HepG2 (cell line): ENCODE results near the gene DAAM1. TPM values are rescaled to one million over a fixed set of nuclear protein-coding genes. Genes with fewer than 3 reads are reported as not detected.

ENCODE experiments used
- ATAC-seq: fragments of 200-7000 bp; cut with Tn5 transposase; 3 replicates; pipeline ENCODE4 v1.9.1; 2020; ENCODE audit warnings: mild to moderate bottlenecking, moderate library complexity
- BruUV-seq: library from RNA; stranded (reverse); fragments of 400-500 nt; replicated peaks from 2 replicates; lab custom pipeline; 2021; lab: Mats Ljungman, UMichigan
- CTCF ChIA-PET: fragments of 300-600 bp; formaldehyde crosslinking; extraction: SDS; loops from one replicate; lab custom pipeline; 2021; ENCODE audit warnings: low total read pairs, inconsistent platforms, low intra/inter-chr PET ratio; lab: Yijun Ruan, JAX
- POLR2A ChIA-PET: fragments of 350-600 bp; sonication (Branson Sonifier 250); formaldehyde crosslinking; loops from one replicate; lab custom pipeline; 2020; ENCODE audit warnings: antibody characterized with exemption, inconsistent platforms; lab: Yijun Ruan, JAX
- DNase-seq: peaks from one replicate; pipeline ENCODE4 v3.0.0-alpha.2; 2015; ENCODE audit warnings: low spot score
- FAIRE-seq: peaks from 3 replicates; lab custom pipeline; 2011; peaks lifted over from hg19 to GRCh38; lab: Jason Lieb, UNC
- H2AFZ ChIP-seq: one replicate; pipeline ENCODE4 v1.6.1; 2011; ENCODE audit warnings: low read length, inconsistent platforms
- H3K27ac ChIP-seq: fragments of 300-600 bp; 3 replicates; pipeline ENCODE4 v1.8.0; 2011; ENCODE audit warnings: mixed run types, mild to moderate bottlenecking, mixed read lengths, low read length, inconsistent platforms; ENCODE audit not compliant: insufficient read depth; ENCODE audit errors: extremely low read length
- H3K27me3 ChIP-seq, 2 experiments: fragments of 200-600 bp in 1 of 2; 2 replicates in 1 of 2; 3 replicates in 1 of 2; pipeline versions ENCODE4 v1.6.0 to v1.8.0; 2011; ENCODE audit warnings: low read length in 2 of 2, mild to moderate bottlenecking in 2 of 2, moderate library complexity in 2 of 2, inconsistent platforms in 1 of 2; ENCODE audit not compliant: insufficient read depth in 2 of 2, control insufficient read depth in 1 of 2
- H3K36me3 ChIP-seq, 2 experiments: fragments of 200-600 bp in 1 of 2; replicated peaks in 1 of 2; 2 replicates in 1 of 2; 3 replicates in 1 of 2; pipeline versions ENCODE4 v1.5.1 to v1.8.0; 2011; ENCODE audit warnings: low read length in 2 of 2, inconsistent platforms in 1 of 2; ENCODE audit not compliant: insufficient read depth in 2 of 2, control insufficient read depth in 1 of 2
- H3K4me1 ChIP-seq: 2 replicates; pipeline ENCODE4 v1.5.1; 2012; ENCODE audit warnings: low read length, inconsistent platforms; ENCODE audit not compliant: insufficient read depth
- H3K4me2 ChIP-seq: 2 replicates; pipeline ENCODE4 v1.6.0; 2011; ENCODE audit warnings: low read depth, low read length, inconsistent platforms
- H3K4me3 ChIP-seq, 3 experiments: fragments of 200-600 bp in 1 of 3; sonication (generic), shearing (Covaris generic) in 1 of 3; replicated peaks in 1 of 3; 2 replicates each; pipeline ENCODE4 v1.5.1; 2011 to 2016; ENCODE audit warnings: low read length in 3 of 3, inconsistent platforms in 2 of 3, low read depth in 2 of 3, mild to moderate bottlenecking in 2 of 3, control low read depth in 1 of 3, mixed read lengths in 1 of 3; ENCODE audit not compliant: insufficient read depth in 1 of 3
- H3K79me2 ChIP-seq: one replicate; pipeline ENCODE4 v1.6.1; 2011; ENCODE audit warnings: low read length, inconsistent platforms; ENCODE audit not compliant: insufficient read depth
- H3K9ac ChIP-seq: 2 replicates; pipeline ENCODE4 v1.6.0; 2011; ENCODE audit warnings: mild to moderate bottlenecking, low read depth, low read length, inconsistent platforms; ENCODE audit not compliant: insufficient read depth
- H3K9me3 ChIP-seq: 2 replicates; pipeline ENCODE4 v1.5.1; 2012; ENCODE audit warnings: mild to moderate bottlenecking, low read length
- H4K20me1 ChIP-seq: 2 replicates; pipeline ENCODE4 v1.6.0; 2011; ENCODE audit warnings: inconsistent platforms, mild to moderate bottlenecking, low read length, moderate library complexity; ENCODE audit not compliant: insufficient read depth
- ATF7-NPFF ChIP-seq: sonication (generic); formaldehyde crosslinking; IDR thresholded peaks from 2 replicates; pipeline ENCODE4 v1.8.1; 2023; ENCODE audit warnings: mild to moderate bottlenecking, low read depth, missing genetic modification reagents, moderate library complexity
- CENPBD1 ChIP-seq: sonication (generic); formaldehyde crosslinking; IDR thresholded peaks from 2 replicates; pipeline ENCODE4 v1.8.0; 2022; ENCODE audit warnings: missing genetic modification reagents, low read depth, mild to moderate bottlenecking, borderline replicate concordance
- HDAC2 ChIP-seq: sonication (generic); formaldehyde crosslinking; IDR thresholded peaks from 2 replicates; pipeline ENCODE4 v1.4.0; 2020; ENCODE audit warnings: missing genetic modification reagents
- RELA ChIP-seq: sonication (generic); formaldehyde crosslinking; IDR thresholded peaks from 2 replicates; pipeline ENCODE4 v1.4.0; 2020; ENCODE audit warnings: missing genetic modification reagents
- SNAPC2 ChIP-seq: sonication (generic); formaldehyde crosslinking; IDR thresholded peaks from 2 replicates; pipeline ENCODE4 v1.8.1; 2022; ENCODE audit warnings: mild to moderate bottlenecking, missing genetic modification reagents
- TFDP2 ChIP-seq: sonication (generic); formaldehyde crosslinking; IDR thresholded peaks from 2 replicates; pipeline ENCODE4 v1.4.0; 2020; ENCODE audit warnings: missing genetic modification reagents
- ZFP36 ChIP-seq: fragments of 150-350 bp; IDR thresholded peaks from 2 replicates; pipeline ENCODE4 v1.6.1; 2018; ENCODE audit warnings: borderline replicate concordance, low read length, low read depth; ENCODE audit not compliant: partially characterized antibody
- ZFP90 ChIP-seq: sonication (generic); formaldehyde crosslinking; IDR thresholded peaks from 2 replicates; pipeline ENCODE4 v1.8.0; 2022; ENCODE audit warnings: missing genetic modification reagents, mild to moderate bottlenecking, inconsistent platforms, borderline replicate concordance
- ZNF383 ChIP-seq: sonication (generic); formaldehyde crosslinking; IDR thresholded peaks from 2 replicates; pipeline ENCODE4 v1.4.0; 2020; ENCODE audit warnings: missing genetic modification reagents, mild to moderate bottlenecking, borderline replicate concordance
- ZNF788 ChIP-seq: sonication (generic); formaldehyde crosslinking; IDR thresholded peaks from 2 replicates; pipeline ENCODE4 v1.5.0; 2020; ENCODE audit warnings: mild to moderate bottlenecking, missing genetic modification reagents, borderline replicate concordance
- ZNF878 ChIP-seq: sonication (generic); formaldehyde crosslinking; IDR thresholded peaks from 2 replicates; pipeline ENCODE4 v1.8.1; 2023; ENCODE audit warnings: mild to moderate bottlenecking, missing genetic modification reagents, moderate library complexity
- ZXDC ChIP-seq: sonication (generic); formaldehyde crosslinking; IDR thresholded peaks from 2 replicates; pipeline ENCODE4 v1.5.0; 2020; ENCODE audit warnings: mild to moderate bottlenecking, missing genetic modification reagents
- WGBS: methylation state at CpG from one replicate; pipeline ENCODE4 v1.1.6; 2017; ENCODE audit warnings: low lambda C conversion rate; 5-methylcytosine and 5-hydroxymethylcytosine counted together
- in situ Hi-C: cut with HindIII; loops from 2 replicates; pipeline ENCODE4 v1.10.0; 2017; ENCODE audit warnings: low pct_unique_long_range_greater_than_20kb; ENCODE audit not compliant: extremely low pct_ligation_motif_present
- intact Hi-C: fragments of 100-400 bp; cut with micrococcal nuclease; formaldehyde crosslinking; loops from one replicate; pipeline ENCODE4 v1.10.0; 2022; ENCODE audit not compliant: unreplicated experiment
- polyA plus RNA-seq, 8 experiments: library from polyadenylated mRNA; depleted of rRNA in 3 of 8; stranded (reverse) in 7 of 8; unstranded in 1 of 8; fragments of >200 nt; fragmentation: Illumina TruSeq in 4 of 8; extraction: Trizol in 4 of 8; gene quantifications; 2 replicates each; pipeline versions ENCODE4 v1.2.1 to v1.2.3, GENCODE V29; 2011 to 2016; ENCODE audit warnings: low read depth in 4 of 8, missing spikeins in 1 of 8, mixed read lengths in 1 of 8; ENCODE audit not compliant: insufficient read depth in 1 of 8
- total RNA-seq, 5 experiments: library from RNA; depleted of rRNA; stranded (reverse); fragments of >200 nt; fragmentation: Illumina TruSeq; extraction: Trizol; gene quantifications; 2 replicates each; pipeline ENCODE4 v1.2.3, GENCODE V29; 2016; ENCODE audit warnings: low read depth in 1 of 5
- TF ChIP-seq, protein P1 (sequence below): sonication (generic); formaldehyde crosslinking; IDR thresholded peaks from 2 replicates; pipeline ENCODE4 v1.9.0; 2022; ENCODE audit warnings: missing genetic modification reagents, mild to moderate bottlenecking, borderline replicate concordance

Gene DAAM1
- total and polyA plus RNA-seq, 2 of the 13 experiments (the other 11 are each of a cell fraction or from before 2014, with no cell fraction given) = 10.9 to 24.5 TPM

DNA sequence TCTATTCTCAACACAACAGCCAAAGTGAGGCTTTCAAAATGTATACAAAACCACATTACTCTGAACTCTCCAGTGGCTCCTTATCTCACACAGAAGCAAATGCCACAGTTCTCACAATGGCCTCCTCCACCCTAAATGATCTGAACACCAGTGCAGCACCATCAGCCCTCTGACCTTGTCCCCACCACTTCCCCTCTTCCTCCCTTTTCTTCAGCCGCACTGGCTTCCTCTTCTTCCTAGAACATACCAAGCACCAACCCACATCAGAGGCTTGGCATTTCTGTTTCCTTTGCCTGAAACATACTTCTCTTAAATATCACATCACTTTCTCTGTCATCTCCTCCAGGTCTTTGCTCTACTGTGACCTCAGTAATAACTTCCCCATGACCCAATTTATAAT is 210.4 kb downstream of the DAAM1 start:
- Histone ChIP-seq H3K4me1 (0 out of 2 replicates have a peak, but pooled peaks cover 4% of the 10 kb centered on the region), H3K27me3 (no peaks in the 10 kb centered on the region; a peak in 1 of 5 replicates), H3K9ac (no peak overlapping the region), H3K79me2 (no peaks in the 10 kb centered on the region), H3K36me3 (no peaks in the 10 kb centered on the region), H3K9me3 (no peaks in the 10 kb centered on the region), H3K4me3 (no peak overlapping the region), H4K20me1 (no peaks in the 10 kb centered on the region), H3K27ac (no peak overlapping the region), H3K4me2 (no peak overlapping the region), H2AFZ (no peak overlapping the region)
- FAIRE-seq (no peak), ATAC-seq (no peak), DNase-seq (no peak)
- in situ Hi-C loops = no loop called here
- no TSS peak for BruUV-seq
- ChIA-PET POLR2A (no interaction called here), CTCF (no interaction called here)
- WGBS = 93% methylated on average over 1 of the region's 1 CpG
- intact Hi-C loops = no loop called here
- TF ChIP-seq CENPBD1 (CRISPR knock-in tag) (no peak), ZNF383 (CRISPR knock-in tag) (no peak), ZXDC (CRISPR knock-in tag) (no peak), ZFP36 (no peak), SNAPC2 (CRISPR knock-in tag) (no peak), ZNF878 (CRISPR knock-in tag) (no peak), ZFP90 (CRISPR knock-in tag) (no peak), RELA (CRISPR knock-in tag) (no peak), TFDP2 (no peak), HDAC2 (no peak), ZNF788 (CRISPR knock-in tag) (no peak), ATF7-NPFF (no peak)
- TF ChIP-seq, protein P1, sequence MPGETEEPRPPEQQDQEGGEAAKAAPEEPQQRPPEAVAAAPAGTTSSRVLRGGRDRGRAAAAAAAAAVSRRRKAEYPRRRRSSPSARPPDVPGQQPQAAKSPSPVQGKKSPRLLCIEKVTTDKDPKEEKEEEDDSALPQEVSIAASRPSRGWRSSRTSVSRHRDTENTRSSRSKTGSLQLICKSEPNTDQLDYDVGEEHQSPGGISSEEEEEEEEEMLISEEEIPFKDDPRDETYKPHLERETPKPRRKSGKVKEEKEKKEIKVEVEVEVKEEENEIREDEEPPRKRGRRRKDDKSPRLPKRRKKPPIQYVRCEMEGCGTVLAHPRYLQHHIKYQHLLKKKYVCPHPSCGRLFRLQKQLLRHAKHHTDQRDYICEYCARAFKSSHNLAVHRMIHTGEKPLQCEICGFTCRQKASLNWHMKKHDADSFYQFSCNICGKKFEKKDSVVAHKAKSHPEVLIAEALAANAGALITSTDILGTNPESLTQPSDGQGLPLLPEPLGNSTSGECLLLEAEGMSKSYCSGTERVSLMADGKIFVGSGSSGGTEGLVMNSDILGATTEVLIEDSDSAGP (CRISPR knock-in tag) = no peak
